Keratinocyte (primary cell): ENCODE results near the gene TAS2R40. TPM values are rescaled to one million over a fixed set of nuclear protein-coding genes. Genes with fewer than 3 reads are reported as not detected.

Source experiments
- DNase-seq: peaks from one replicate; pipeline ENCODE4 v3.0.0-alpha.2; 2011; ENCODE audit warnings: low read depth, missing footprints, low spot score
- FAIRE-seq: peaks from 2 replicates; lab custom pipeline; 2011; peaks lifted over from hg19 to GRCh38; lab: Jason Lieb, UNC
- H2AFZ ChIP-seq: 2 replicates; pipeline ENCODE4 v1.6.0; 2012; ENCODE audit warnings: low read length, control low read depth, inconsistent platforms; ENCODE audit not compliant: control insufficient read depth
- H3K27ac ChIP-seq: 2 replicates; pipeline ENCODE4 v1.5.1; 2011; ENCODE audit warnings: low read length; ENCODE audit not compliant: control insufficient read depth, insufficient read depth
- H3K27me3 ChIP-seq: 3 replicates; pipeline ENCODE4 v1.6.0; 2011; ENCODE audit warnings: low read length; ENCODE audit not compliant: control insufficient read depth, insufficient read depth; ENCODE audit errors: extremely low read depth
- H3K36me3 ChIP-seq, 2 experiments: 2 replicates in 1 of 2; 3 replicates in 1 of 2; pipeline ENCODE4 v1.5.1; 2011; ENCODE audit warnings: low read length in 2 of 2, mild to moderate bottlenecking in 1 of 2; ENCODE audit not compliant: control insufficient read depth in 2 of 2, insufficient read depth in 2 of 2; ENCODE audit errors: extremely low read depth in 1 of 2
- H3K4me1 ChIP-seq: 3 replicates; pipeline ENCODE4 v1.5.1; 2011; ENCODE audit warnings: low read length; ENCODE audit not compliant: control insufficient read depth, insufficient read depth; ENCODE audit errors: extremely low read depth
- H3K4me2 ChIP-seq: 3 replicates; pipeline ENCODE4 v1.6.0; 2011; ENCODE audit warnings: low read depth, low read length; ENCODE audit not compliant: control insufficient read depth, insufficient read depth; ENCODE audit errors: extremely low read depth
- H3K4me3 ChIP-seq, 3 experiments: fragments of 200-600 bp in 1 of 3; sonication (generic) in 1 of 3; 2 replicates in 2 of 3; 3 replicates in 1 of 3; pipeline ENCODE4 v1.5.1; 2011 to 2016; ENCODE audit warnings: low read length in 3 of 3, mild to moderate bottlenecking in 3 of 3, control low read depth in 2 of 3, inconsistent platforms in 1 of 3, low read depth in 1 of 3, mixed read lengths in 1 of 3, mixed run types in 1 of 3, moderate library complexity in 1 of 3; ENCODE audit not compliant: control insufficient read depth in 2 of 3, insufficient read depth in 2 of 3; ENCODE audit errors: extremely low read depth in 1 of 3
- H3K79me2 ChIP-seq: 2 replicates; pipeline ENCODE4 v1.6.0; 2012; ENCODE audit warnings: low read length; ENCODE audit not compliant: control insufficient read depth, insufficient read depth
- H3K9ac ChIP-seq: 3 replicates; pipeline ENCODE4 v1.6.0; 2011; ENCODE audit warnings: low read length; ENCODE audit not compliant: control insufficient read depth, insufficient read depth; ENCODE audit errors: extremely low read depth
- H3K9me1 ChIP-seq: 3 replicates; pipeline ENCODE4 v1.6.0; 2011; ENCODE audit warnings: low read length; ENCODE audit not compliant: control insufficient read depth, insufficient read depth; ENCODE audit errors: extremely low read depth
- H3K9me3 ChIP-seq: 2 replicates; pipeline ENCODE4 v1.5.1; 2012; ENCODE audit warnings: low read depth, low read length; ENCODE audit not compliant: control insufficient read depth
- H4K20me1 ChIP-seq: 3 replicates; pipeline ENCODE4 v1.6.0; 2011; ENCODE audit warnings: low read length; ENCODE audit not compliant: control insufficient read depth, insufficient read depth; ENCODE audit errors: extremely low read depth
- EZH2 ChIP-seq: IDR thresholded peaks from one replicate; pipeline ENCODE4 v1.6.1; 2012; ENCODE audit warnings: inconsistent platforms, mild to moderate bottlenecking, low read length, moderate library complexity
- dilution Hi-C: fragments of 300-500 bp; cut with MboI; formaldehyde crosslinking; loops from one replicate; pipeline ENCODE4 v1.7.0; 2020; ENCODE audit warnings: low sequenced_read_pairs; ENCODE audit not compliant: extremely low pct_ligation_motif_present
- polyA plus RNA-seq, 5 experiments: library from polyadenylated mRNA; depleted of rRNA in 3 of 5; stranded (reverse) in 3 of 5; stranded (forward) in 1 of 5; unstranded in 1 of 5; fragments of >200 nt; gene quantifications; 1 replicate in 1 of 5; 2 replicates in 3 of 5; 3 replicates in 1 of 5; pipeline versions ENCODE4 v1.2.1 to v1.2.3, GENCODE V29; 2011 to 2012; ENCODE audit warnings: missing spikeins in 2 of 5, low read depth in 1 of 5, low replicate concordance in 1 of 5
- TF ChIP-seq, protein P1 (sequence below), 3 experiments: IDR thresholded peaks in 1 of 3; conservative IDR thresholded peaks in 1 of 3; optimal IDR thresholded peaks in 1 of 3; 2 replicates in 2 of 3; 3 replicates in 1 of 3; pipeline versions ENCODE3 to v1.5.1; 2011; ENCODE audit warnings: low read length in 3 of 3, mild to moderate bottlenecking in 3 of 3, moderate library complexity in 2 of 3, control low read depth in 1 of 3, inconsistent platforms in 1 of 3; ENCODE audit not compliant: insufficient read depth in 2 of 3; ENCODE audit errors: extremely low read depth in 1 of 3

TAS2R40 gene
- polyA plus RNA-seq, 1 donor (not counting 4 experiments of a cell fraction or from before 2014, with no cell fraction given) = not detected

DNA sequence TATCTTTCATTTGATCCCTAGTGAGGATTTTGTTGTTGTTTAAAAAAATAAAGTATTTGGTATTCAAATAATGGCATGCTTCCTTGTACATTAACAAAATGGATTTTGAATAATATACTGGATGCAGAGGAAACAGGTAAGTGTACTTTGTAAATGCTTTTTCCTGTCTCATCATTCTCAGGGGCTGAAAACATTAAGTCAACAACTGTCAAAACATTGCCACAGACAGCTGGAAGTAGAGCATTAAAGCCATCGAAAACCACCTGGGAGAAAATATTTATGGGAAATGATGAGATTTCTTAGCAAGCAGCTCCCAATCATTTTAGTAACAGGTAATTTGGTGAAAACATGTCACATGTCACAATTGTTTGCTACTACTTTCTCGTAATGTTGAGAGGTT, 28.0 kb upstream of the TAS2R40 start:
- Histone ChIP-seq H3K79me2 (no peaks in the 10 kb centered on the region), H3K4me1 (no peaks in the 10 kb centered on the region), H3K27me3 (no peaks in the 10 kb centered on the region), H3K4me3 (no peak overlapping the region), H3K9me3 (no peaks in the 10 kb centered on the region), H3K9ac (no peak overlapping the region), H3K4me2 (no peak overlapping the region), H3K36me3 (no peaks in the 10 kb centered on the region), H2AFZ (no peak overlapping the region), H3K27ac (no peak overlapping the region), H4K20me1 (no peaks in the 10 kb centered on the region), H3K9me1 (no peaks in the 10 kb centered on the region)
- dilution Hi-C loops = no loop called here
- no peak for TF ChIP-seq EZH2
- DNase-seq (no peak), FAIRE-seq (no peak)

DNA sequence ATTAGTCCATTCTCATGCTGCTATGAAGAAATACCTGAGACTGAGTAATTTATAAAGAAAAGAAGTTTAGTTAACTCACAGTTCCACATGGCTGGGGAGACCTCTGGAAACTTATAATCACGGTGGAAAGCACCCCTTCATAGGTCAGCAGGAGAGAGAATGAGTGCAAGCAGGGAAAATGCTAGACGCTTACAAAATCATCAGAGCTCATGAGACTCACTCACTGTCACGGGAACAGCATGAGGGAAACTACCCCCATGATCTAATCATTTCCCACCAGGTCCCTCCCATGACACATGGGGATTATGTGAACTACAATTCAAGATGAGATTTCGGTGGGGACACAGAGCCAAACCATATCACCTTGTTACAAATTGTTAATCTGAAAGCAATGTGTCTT, 22.8 kb upstream of the TAS2R40 start:
- Histone ChIP-seq H3K4me1 (no peaks in the 10 kb centered on the region), H3K27ac (no peak overlapping the region), H3K4me2 (no peak overlapping the region), H3K27me3 (no peaks in the 10 kb centered on the region), H3K9ac (no peak overlapping the region), H3K9me3 (no peaks in the 10 kb centered on the region), H4K20me1 (no peaks in the 10 kb centered on the region), H3K4me3 (no peak overlapping the region), H3K9me1 (no peaks in the 10 kb centered on the region), H3K79me2 (no peaks in the 10 kb centered on the region), H2AFZ (no peak overlapping the region), H3K36me3 (no peaks in the 10 kb centered on the region)
- no peak for DNase-seq
- dilution Hi-C loops = no loop called here
- no peak for FAIRE-seq
- no peak for TF ChIP-seq EZH2

- H3K4me2 ChIP-seq = no peak overlapping the region
- no peak overlapping the region for H3K27ac ChIP-seq
- no peaks in the 10 kb centered on the region for H3K79me2 ChIP-seq
- dilution Hi-C loops = loop anchor here (25.0 kb wide), 1 partner anchor 390 kb away; no protein-coding TSS in a partner anchor
- DNase-seq (no peak), FAIRE-seq (no peak)
- no peaks in the 10 kb centered on the region for H3K9me3 ChIP-seq
- no peaks in the 10 kb centered on the region for H3K4me1 ChIP-seq
- H4K20me1 ChIP-seq = no peaks in the 10 kb centered on the region
- no peak overlapping the region for H3K9ac ChIP-seq
- H3K9me1 ChIP-seq = no peaks in the 10 kb centered on the region
- H2AFZ ChIP-seq = no peak overlapping the region
- TF ChIP-seq, protein P1, sequence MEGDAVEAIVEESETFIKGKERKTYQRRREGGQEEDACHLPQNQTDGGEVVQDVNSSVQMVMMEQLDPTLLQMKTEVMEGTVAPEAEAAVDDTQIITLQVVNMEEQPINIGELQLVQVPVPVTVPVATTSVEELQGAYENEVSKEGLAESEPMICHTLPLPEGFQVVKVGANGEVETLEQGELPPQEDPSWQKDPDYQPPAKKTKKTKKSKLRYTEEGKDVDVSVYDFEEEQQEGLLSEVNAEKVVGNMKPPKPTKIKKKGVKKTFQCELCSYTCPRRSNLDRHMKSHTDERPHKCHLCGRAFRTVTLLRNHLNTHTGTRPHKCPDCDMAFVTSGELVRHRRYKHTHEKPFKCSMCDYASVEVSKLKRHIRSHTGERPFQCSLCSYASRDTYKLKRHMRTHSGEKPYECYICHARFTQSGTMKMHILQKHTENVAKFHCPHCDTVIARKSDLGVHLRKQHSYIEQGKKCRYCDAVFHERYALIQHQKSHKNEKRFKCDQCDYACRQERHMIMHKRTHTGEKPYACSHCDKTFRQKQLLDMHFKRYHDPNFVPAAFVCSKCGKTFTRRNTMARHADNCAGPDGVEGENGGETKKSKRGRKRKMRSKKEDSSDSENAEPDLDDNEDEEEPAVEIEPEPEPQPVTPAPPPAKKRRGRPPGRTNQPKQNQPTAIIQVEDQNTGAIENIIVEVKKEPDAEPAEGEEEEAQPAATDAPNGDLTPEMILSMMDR (optimal IDR thresholded peaks at IDR 0.05 in 1 of 3, IDR thresholded peaks at IDR 0.05 in 1 of 3, conservative IDR thresholded peaks at IDR 0.05 in 1 of 3; ENCODE audit: extremely low read depth in 1 of 3, insufficient read depth in 2 of 3, low read length in 3 of 3) = no peak
- no peak for TF ChIP-seq EZH2
- no peaks in the 10 kb centered on the region for H3K36me3 ChIP-seq
- H3K4me3 ChIP-seq = no peak overlapping the region
- H3K27me3 ChIP-seq = no peaks in the 10 kb centered on the region
These were observed 19.7 kb upstream of the TAS2R40 start for GRCh38 chr7:143202161-143202560.
